Left renal pelvis (tissue), 4 donors: ENCODE data around the gene SCUBE1. TPM values are rescaled to one million over a fixed set of nuclear protein-coding genes. Genes with fewer than 3 reads are reported as not detected.

ENCODE experiments used
- DNase-seq, 4 donors: peaks; one replicate each; pipeline ENCODE4 v3.0.0-alpha.2; 2013; ENCODE audit warnings: low read depth in 4 of 4, low spot score in 3 of 4
- polyA plus RNA-seq, 4 donors: library from polyadenylated mRNA; unstranded; fragments of 120-200 nt; gene quantifications; one replicate each; pipeline ENCODE4 v1.2.1, GENCODE V29; 2013; ENCODE audit not compliant: insufficient read length in 4 of 4

SCUBE1 gene
- polyA plus RNA-seq, 4 donors = 7.7 to 42.2 (median 9.9) TPM

- DNase-seq = no peak
Observed at GRCh38 chr22:43206509-43207161, 136.5 kb downstream of the SCUBE1 start.

- DNase-seq = no peak
Observed at GRCh38 chr22:43205748-43206508, 137.2 kb downstream of the SCUBE1 start.

DNA sequence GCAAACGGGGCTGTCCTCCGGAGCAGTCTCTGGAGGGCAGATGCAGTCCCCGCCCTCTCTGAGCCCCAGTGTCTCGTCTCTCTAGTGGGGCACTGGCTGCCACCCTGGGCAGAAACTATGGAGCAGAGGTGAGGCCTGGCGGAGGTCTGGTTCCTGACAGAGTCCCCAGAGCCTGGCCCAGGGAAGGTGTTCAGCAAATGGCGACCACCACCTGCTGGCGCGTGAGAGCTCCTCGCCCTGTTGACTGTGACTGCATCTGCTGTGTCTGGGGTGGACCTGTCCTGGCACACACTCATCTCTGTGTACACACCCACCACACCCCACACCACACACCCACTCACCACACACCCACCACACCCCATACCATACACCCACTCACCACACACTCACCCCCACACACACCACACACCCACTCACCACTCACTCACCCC lies 137.9 kb downstream of the SCUBE1 start:
- no peak for DNase-seq

DNA sequence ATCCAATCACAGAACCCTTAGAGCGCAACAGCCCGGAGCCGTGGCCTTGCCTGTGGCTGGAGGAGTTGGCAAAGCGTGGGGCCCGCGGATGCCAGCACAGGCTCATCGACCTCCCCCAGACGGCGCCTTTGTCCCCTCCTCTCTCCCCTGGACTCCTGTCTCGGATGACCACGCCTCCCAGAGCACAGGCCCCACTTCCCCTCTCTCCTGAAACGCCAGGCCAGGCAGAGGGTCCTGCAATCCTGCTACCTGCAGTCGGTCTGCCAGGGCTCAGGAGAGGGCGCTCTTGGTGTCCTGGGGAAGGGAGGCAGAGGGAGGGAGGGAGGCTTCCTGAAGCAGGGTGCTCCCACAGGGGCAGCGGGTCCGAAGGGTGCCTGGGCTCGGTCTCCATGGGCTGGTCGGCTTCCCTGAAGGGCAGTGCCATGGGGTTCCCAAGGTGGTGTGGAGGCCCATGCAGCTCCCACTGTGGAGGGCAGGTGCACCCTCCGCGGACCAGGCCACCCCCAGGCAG lies 139.6 kb downstream of the SCUBE1 start:
- peak in 2 of 4 donors; percentile 46 for DNase-seq

- DNase-seq = no peak
Observed at GRCh38 chr22:43202756-43203410, 140.3 kb downstream of the SCUBE1 start.

GRCh38 chr22:43202326-43202725 lies 140.8 kb downstream of the SCUBE1 start:
- DNase-seq = no peak

GRCh38 chr22:43201486-43202219 lies 141.5 kb downstream of the SCUBE1 start:
- no peak for DNase-seq

GRCh38 chr22:43200555-43200954 lies 142.6 kb downstream of the SCUBE1 start:
- no peak for DNase-seq

DNA sequence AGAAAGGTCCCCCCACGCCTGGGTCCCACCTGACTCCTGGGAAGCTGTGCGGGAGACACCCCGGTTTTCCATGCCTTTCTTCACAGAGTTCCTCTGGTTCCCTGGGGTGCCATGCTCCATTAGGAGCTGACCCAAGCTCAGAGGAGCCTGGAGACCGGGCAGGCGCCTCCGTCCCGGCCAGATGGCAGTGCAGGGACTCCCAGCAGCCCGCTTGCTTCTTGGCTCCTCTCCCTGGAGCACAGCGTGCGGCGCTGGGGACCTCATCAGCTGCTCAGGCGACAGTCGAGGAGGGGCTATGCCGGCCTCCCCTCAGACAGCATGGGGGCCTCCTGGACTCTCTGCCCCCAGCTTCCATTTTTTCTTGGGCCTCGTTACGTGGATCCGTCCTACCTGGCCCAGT lies 143.1 kb downstream of the SCUBE1 start:
- no peak for DNase-seq

- no peak for DNase-seq
Observed at GRCh38 chr22:43199541-43199940, 143.6 kb downstream of the SCUBE1 start.

GRCh38 chr22:43198936-43199335 lies 144.2 kb downstream of the SCUBE1 start:
- DNase-seq = no peak

- no peak for DNase-seq
Observed at GRCh38 chr22:43198126-43198525, 145.0 kb downstream of the SCUBE1 start.

DNA sequence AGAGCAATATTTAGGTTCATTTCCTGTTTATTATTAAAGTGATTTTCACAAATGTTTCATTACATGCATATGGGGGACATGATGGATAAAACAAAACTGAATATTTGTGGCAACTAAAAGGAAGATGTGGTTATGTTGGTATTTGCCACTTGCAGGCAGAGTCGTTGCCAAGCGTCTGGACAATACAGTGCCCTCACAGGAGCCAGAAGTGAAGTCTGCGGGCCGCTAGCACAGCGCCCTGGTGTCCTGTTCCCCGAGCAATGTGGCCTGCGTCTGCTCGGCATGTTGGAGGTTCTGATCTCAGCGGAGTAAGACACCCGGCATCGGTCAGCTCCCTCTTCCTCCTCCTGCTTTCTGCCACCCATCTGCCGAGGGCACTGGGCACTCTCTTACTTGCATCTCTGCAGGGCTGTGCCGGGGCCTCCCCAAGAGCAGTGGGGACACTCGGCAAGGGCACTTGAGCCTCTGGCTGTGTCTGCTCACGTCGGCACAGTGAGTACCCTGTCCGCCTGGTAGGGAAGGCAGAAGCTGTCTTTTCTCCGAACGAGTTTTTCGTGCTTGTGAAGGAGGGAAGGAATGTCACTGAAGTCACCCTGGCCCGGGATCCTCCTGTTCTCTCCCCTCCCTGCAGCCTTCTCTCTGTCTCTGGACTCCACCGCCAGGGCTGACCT lies 145.8 kb downstream of the SCUBE1 start:
- DNase-seq = no peak

DNA sequence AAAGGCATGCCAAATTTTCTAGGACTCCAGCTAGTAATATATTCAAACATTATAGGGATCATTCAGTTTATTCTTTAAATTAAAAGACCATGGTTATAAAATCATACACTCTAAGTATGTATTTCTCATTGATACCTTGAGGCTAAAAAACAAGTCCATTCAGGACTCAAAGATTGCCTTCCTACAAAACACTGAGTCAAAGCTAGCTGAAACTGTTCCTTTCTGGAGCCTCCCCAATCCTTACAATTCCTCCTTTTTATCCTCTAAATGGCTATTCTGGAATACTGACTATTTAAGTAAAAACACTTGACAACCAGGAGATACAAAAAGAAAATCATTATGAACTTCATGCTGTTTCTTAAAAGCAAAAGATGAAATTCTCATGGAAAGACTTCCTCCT lies 151.3 kb downstream of the SCUBE1 start:
- DNase-seq = no peak

DNA sequence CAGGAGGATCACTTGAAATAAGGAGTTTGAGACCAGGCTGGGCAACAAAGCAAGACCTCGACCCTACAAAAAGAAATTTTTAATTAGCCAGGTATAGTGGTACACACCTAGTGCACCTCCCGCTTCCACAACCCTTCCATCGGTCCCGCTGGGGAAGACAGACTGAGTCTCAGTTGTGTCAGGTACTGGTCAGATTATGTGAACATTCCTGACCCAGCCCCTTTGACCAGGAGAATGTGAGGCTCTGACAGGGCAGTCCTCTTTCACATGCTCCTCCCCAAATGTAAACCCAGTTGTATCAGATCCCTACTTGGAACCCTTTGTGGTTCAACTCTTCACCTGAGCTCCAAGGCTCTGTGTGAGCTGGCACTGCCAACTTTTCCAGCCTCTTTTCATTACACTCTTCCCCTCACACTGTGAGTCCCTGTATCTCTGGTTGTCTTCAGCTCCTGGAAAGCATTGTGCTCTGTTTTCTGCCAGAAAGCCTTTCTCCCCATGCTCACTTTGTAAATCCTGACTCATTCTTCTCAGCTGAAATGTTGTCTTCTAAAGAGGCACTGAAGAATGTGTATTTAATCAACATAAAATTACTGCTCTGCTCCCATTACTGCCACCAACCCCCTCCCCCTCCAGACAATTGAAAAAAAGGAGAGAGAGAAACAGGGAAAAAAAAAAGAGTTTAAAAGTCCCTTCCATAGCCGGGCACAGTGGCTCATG lies 154.2 kb downstream of the SCUBE1 start:
- no peak for DNase-seq

DNA sequence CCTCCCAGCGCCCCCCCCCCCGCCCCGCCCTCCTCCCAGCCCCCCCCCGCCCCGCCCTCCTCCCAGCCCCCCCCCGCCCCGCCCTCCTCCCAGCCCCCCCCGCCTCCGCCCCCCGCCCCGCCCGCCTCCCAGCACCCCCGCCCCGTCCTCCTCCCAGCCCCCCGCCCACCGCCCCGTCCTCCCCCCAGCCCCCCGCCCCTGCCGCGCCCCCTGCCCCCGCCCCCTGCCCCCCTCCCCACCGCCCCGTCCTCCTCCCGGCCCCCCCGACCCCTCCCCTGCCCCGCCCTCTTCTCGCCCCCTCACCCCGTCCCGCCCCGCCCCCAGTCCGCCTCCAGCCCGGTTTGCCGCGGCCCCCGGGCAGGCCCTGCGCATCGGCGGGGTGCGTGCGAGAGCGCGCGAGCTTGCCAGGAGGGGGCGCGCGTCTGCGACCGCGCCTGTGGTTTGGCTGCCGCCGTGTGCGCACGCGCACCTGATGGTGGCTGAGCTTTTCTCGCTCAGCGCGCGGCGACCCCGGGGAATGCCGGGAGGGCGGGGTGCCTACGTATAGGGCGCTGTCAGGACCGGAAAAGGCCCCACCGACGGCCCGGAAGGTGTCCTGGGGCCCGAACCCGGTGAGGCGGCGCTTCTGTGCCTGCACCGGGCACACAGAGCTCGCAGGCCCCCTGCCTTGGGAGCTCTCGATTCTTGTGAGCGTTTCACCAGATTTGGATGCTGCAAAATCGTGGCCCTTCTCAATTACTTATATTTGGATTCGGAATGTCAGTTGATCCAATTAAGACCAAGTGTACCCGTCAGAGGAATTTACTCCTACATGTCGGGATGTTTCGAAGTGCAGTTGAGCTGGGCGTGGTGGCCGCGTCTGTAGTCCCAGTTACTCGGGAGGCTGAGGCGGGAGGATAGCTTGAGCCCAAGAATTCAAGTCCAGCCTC lies 155.7 kb downstream of the SCUBE1 start:
- peak; percentile 89 to 96 (median 92) for DNase-seq

DNA sequence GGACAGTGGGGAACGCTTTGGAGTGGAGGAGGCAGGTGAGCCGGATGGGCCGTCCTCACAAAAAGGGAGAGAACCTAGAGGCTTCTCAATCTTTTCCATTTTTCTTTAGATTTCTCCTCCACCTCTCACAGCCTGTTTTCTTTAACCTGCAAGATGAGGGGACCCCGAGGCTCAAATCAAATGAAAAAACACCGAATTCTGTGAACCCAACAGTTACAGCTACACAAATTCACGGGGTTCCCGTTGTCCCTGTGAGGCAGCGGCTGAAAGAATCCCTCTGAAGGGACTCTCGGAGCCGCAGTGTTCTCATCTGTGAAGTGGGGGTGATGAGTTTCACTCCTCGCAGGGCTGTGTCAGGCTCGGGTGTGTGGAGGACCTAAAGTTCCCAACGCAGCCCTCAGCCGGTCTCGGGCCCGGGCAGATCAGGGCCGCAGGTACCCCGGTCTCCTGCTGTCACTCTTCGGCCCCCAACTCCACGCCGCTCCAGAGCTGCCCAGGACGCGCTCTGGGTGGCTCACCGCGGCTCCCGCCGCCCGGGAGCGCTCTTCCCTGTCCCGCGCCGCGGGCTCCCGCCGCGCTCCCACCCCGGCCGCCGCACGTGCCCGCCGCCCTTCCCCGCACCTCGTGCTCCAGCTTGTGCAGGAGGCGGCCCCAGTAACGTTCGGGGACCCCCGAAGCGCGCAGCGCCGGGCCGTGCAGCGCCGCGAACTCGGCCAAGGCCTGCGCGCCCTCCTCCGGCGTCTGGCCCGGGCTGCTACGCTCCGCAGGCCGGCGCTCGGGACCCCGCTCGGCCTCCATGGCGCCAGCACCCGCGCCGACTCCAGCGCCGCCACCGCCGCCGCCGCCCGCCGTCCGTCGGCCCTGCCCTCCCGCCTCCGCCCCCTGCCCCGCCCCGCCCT lies 156.7 kb downstream of the SCUBE1 start, which contains the start of gene TTLL12:
Gene TTLL12 (minus strand): TSS at position 863 of the 899 bp plus-strand sequence. CDS start 65 bp downstream, at position 798.
- DNase-seq = peak in 1 of 4 donors; percentile 42
